Testis (tissue), 3 donors: ENCODE measurements around the gene KTI12. TPM values are rescaled to one million over a fixed set of nuclear protein-coding genes. Genes with fewer than 3 reads are reported as not detected.

Source experiments
- DNase-seq: peaks from one replicate; pipeline ENCODE4 v3.0.0-alpha.2; 2019
- H3K27ac ChIP-seq, 2 donors: fragments of 200-600 bp; sonication (generic); one replicate each; pipeline ENCODE4 v1.5.1; 2019
- H3K27me3 ChIP-seq: fragments of 200-600 bp; sonication (generic); one replicate; pipeline ENCODE4 v1.5.1; 2019
- H3K36me3 ChIP-seq: fragments of 200-600 bp; sonication (generic); one replicate; pipeline ENCODE4 v1.5.1; 2017; ENCODE audit warnings: low read depth; ENCODE audit errors: missing control alignments
- H3K4me1 ChIP-seq: fragments of 200-600 bp; sonication (generic); one replicate; pipeline ENCODE4 v1.5.1; 2019
- H3K4me3 ChIP-seq, 2 donors: fragments of 200-600 bp; sonication (generic); one replicate each; pipeline ENCODE4 v1.5.1; 2017 to 2019
- H3K9me3 ChIP-seq: fragments of 200-600 bp; sonication (generic); one replicate; pipeline ENCODE4 v1.5.1; 2017
- CTCF ChIP-seq, 3 experiments: fragments of 450-650 bp in 2 of 3; fragments of 200-600 bp in 1 of 3; sonication (generic) in 1 of 3; IDR thresholded peaks; one replicate each; pipeline ENCODE4 v1.5.1; 2016 to 2019; ENCODE audit warnings: antibody characterized with exemption in 3 of 3, mild to moderate bottlenecking in 2 of 3, moderate library complexity in 1 of 3
- POLR2A ChIP-seq: fragments of 450-650 bp; IDR thresholded peaks from one replicate; pipeline ENCODE4 v1.6.1; 2017; ENCODE audit warnings: antibody characterized with exemption, mild to moderate bottlenecking, moderate library complexity
- WGBS, 2 donors: methylation state at CpG; one replicate each; pipeline ENCODE4 v1.1.5; 2018; 5-methylcytosine and 5-hydroxymethylcytosine counted together
- intact Hi-C: fragments of 100-400 bp; cut with DNase I; formaldehyde crosslinking; loops from one replicate; pipeline ENCODE4 v1.15.1; 2023; ENCODE audit warnings: low total_unique reads
- polyA plus RNA-seq: library from polyadenylated mRNA; stranded (reverse); fragments of 350-450 nt; fragmentation: Illumina TruSeq; extraction: RNeasy Lipid Tissue Mini Kit (QIAGEN cat#74804); gene quantifications from one replicate; pipeline ENCODE4 v1.2.3, GENCODE V29; 2014; ENCODE audit warnings: low read depth, low replicate concordance; ENCODE audit not compliant: insufficient read depth
- total RNA-seq, 2 donors: library from RNA; depleted of rRNA; stranded (reverse); fragments of >200 nt; gene quantifications; one replicate each; pipeline ENCODE4 v1.2.3, GENCODE V29; 2016

The KTI12 gene
- total and polyA plus RNA-seq, 3 donors from 2014 or later: 10.6 to 15.7 (median 15.2) TPM

- Histone ChIP-seq H3K27ac (peak overlapping the region in 1 of 2 donors; percentile 91), H3K4me1 (peaks cover 33% of the 10 kb centered on the region), H3K27me3 (no peaks in the 10 kb centered on the region), H3K36me3 (no peaks in the 10 kb centered on the region), H3K9me3 (no peaks in the 10 kb centered on the region), H3K4me3 (no peak overlapping the region)
- no peak for TF ChIP-seq CTCF (IDR thresholded peaks at IDR 0.05)
- no peak for TF ChIP-seq POLR2A
- DNase-seq: no peak
- intact Hi-C loops: no loop called here
- 74 to 85% methylated on average over 1 of the region's 1 CpG for WGBS, 2 donors
Measured at GRCh38 chr1:52057876-52058415, 24.3 kb upstream of the KTI12 start.

GRCh38 chr1:52057255-52057654 lies 23.6 kb upstream of the KTI12 start:
- intact Hi-C loops: no loop called here

GRCh38 chr1:52056937-52057231 lies 23.3 kb upstream of the KTI12 start:
- Histone ChIP-seq H3K4me1 (peaks cover 33% of the 10 kb centered on the region), H3K4me3 (peak overlapping the region; percentile 96 to 97), H3K9me3 (no peaks in the 10 kb centered on the region), H3K27ac (peak overlapping the region; percentile 91 to 94), H3K36me3 (no peaks in the 10 kb centered on the region), H3K27me3 (no peaks in the 10 kb centered on the region)
- DNase-seq: no peak
- WGBS, 2 donors: 0% methylated on average over 4 of the region's 4 CpGs
- intact Hi-C loops: no loop called here
- TF ChIP-seq CTCF (IDR thresholded peaks at IDR 0.05) (no peak), POLR2A (no peak)

More at GRCh38 chr1:52057255-52057654, 23.6 kb upstream of the KTI12 start:
- no peak for DNase-seq
- no peaks in the 10 kb centered on the region for H3K36me3 ChIP-seq
- H3K4me1 ChIP-seq: peaks cover 33% of the 10 kb centered on the region
- no peaks in the 10 kb centered on the region for H3K9me3 ChIP-seq
- no peak for TF ChIP-seq POLR2A
- no peak for TF ChIP-seq CTCF (IDR thresholded peaks at IDR 0.05)
- no peaks in the 10 kb centered on the region for H3K27me3 ChIP-seq
- peak overlapping the region in 1 of 2 donors; percentile 91 for H3K27ac ChIP-seq
- WGBS, 2 donors: 0 to 6% methylated on average over 1 of the region's 1 CpG
- peak overlapping the region; percentile 96 to 97 for H3K4me3 ChIP-seq

GRCh38 chr1:52056163-52056936 lies 22.7 kb upstream of the KTI12 start, which contains the start of gene BTF3L4:
TSS of gene BTF3L4 (plus strand) at chr1:52056295. CDS start at chr1:52059848, 3,553 bp downstream.
- TF ChIP-seq POLR2A (peak; percentile 32), CTCF (IDR thresholded peaks at IDR 0.05) (no peak)
- whole genome bisulfite sequencing, 2 donors: 1 to 2% methylated on average over 21 to 48 of the region's 54 CpGs
- H3K27me3 ChIP-seq: no peaks in the 10 kb centered on the region
- peaks cover 33% of the 10 kb centered on the region for H3K4me1 ChIP-seq
- H3K27ac ChIP-seq: peak within 1 kb of the TSS; percentile 91 to 94
- intact Hi-C loops: no loop called here
- DNase-seq: peak; percentile 99
- no peaks in the 10 kb centered on the region for H3K36me3 ChIP-seq
- H3K4me3 ChIP-seq: peak within 1 kb of the TSS; percentile 96 to 97
- no peaks in the 10 kb centered on the region for H3K9me3 ChIP-seq

- Histone ChIP-seq H3K27me3 (no peaks in the 10 kb centered on the region), H3K4me1 (peaks cover 33% of the 10 kb centered on the region), H3K9me3 (no peaks in the 10 kb centered on the region), H3K27ac (peak overlapping the region; percentile 91 to 94), H3K36me3 (no peaks in the 10 kb centered on the region), H3K4me3 (peak overlapping the region; percentile 96 to 97)
- 2% methylated on average over 11 to 12 of the region's 12 CpGs for WGBS, 2 donors
- intact Hi-C loops: no loop called here
- TF ChIP-seq POLR2A: no peak
- TF ChIP-seq CTCF (IDR thresholded peaks at IDR 0.05): no peak
- DNase-seq: no peak
Measured at GRCh38 chr1:52055866-52056162, 22.2 kb upstream of the KTI12 start.
